Activated naive CD4-positive, alpha-beta T cell treated with anti-CD3 and anti-CD28 coated beads, Interleukin-2, amount 50 U/mL, for 24 hours (primary cell): ENCODE results near the gene C3orf20.
A peak's percentile ranks its signal among the peaks of the same experiment; 100 is the strongest.
"Not testable (repeated sequence)": the region's sequence is repeated elsewhere in the genome, so short reads cannot be mapped to it uniquely, and the experiment has no call there.

ENCODE experiments used
- H3K27ac Mint-ChIP-seq: one replicate; pipeline ENCODE4 v1.8.0; 2021; ENCODE audit warnings: mild to moderate bottlenecking, mixed read lengths
- H3K27me3 Mint-ChIP-seq: one replicate; pipeline ENCODE4 v1.8.0; 2021; ENCODE audit warnings: mixed read lengths
- H3K36me3 Mint-ChIP-seq: one replicate; pipeline ENCODE4 v1.8.0; 2021; ENCODE audit warnings: mixed read lengths
- H3K4me1 Mint-ChIP-seq: one replicate; pipeline ENCODE4 v1.8.0; 2021; ENCODE audit warnings: mixed read lengths
- H3K4me3 Mint-ChIP-seq: one replicate; pipeline ENCODE4 v1.8.0; 2021; ENCODE audit warnings: mild to moderate bottlenecking, mixed read lengths
- H3K9me3 Mint-ChIP-seq: one replicate; pipeline ENCODE4 v1.8.0; 2021; ENCODE audit warnings: mixed read lengths

The C3orf20 gene

DNA sequence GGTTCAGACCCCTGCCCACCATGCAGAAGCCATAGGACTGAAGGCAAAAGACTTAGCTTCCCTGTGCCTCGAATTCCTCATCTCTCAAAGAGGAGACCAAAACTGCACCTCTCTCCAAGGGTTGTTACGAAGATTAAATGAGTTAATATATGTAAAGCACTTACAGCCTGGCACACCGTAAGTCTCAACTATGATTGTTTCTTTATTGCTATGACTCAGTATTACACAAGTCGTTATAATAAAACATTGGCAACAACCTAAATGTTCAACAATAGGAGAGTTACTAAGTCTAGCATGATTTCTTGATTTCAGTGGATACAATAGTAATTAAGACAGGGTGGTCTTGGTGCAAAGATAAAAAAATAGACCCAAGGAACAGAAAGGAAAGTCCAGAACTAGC is 124.2 kb downstream of the C3orf20 start:
- Mint-ChIP-seq H3K9me3 (peaks cover 5% of the 10 kb centered on the region), H3K4me3 (no peak overlapping the region), H3K27ac (no peak overlapping the region), H3K27me3 (no peaks in the 10 kb centered on the region), H3K36me3 (no peaks in the 10 kb centered on the region), H3K4me1 (peaks cover 10% of the 10 kb centered on the region)

DNA sequence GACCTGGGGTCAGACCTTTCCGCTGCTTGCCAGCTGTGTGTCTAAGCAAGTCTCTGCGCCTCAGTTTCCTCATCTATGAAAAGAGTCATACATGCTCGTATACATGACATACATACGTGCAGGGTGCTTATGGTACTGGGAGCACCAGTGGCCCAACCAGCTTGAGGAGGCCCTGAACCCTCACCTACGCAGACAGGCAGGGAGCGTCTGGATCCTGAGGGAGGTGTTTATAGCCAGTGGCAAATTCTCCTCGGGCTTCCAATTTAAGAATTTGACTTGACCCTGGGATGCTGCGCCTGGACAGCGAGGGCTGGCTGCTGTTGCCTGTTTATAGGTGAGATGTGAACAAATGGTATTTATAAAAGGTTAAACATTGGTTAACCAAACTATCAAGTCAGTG is 126.1 kb downstream of the C3orf20 start:
- Mint-ChIP-seq H3K4me3 (no peak overlapping the region), H3K9me3 (peaks cover 5% of the 10 kb centered on the region), H3K4me1 (peaks cover 17% of the 10 kb centered on the region), H3K27me3 (peaks cover 3% of the 10 kb centered on the region), H3K27ac (no peak overlapping the region), H3K36me3 (no peaks in the 10 kb centered on the region)

DNA sequence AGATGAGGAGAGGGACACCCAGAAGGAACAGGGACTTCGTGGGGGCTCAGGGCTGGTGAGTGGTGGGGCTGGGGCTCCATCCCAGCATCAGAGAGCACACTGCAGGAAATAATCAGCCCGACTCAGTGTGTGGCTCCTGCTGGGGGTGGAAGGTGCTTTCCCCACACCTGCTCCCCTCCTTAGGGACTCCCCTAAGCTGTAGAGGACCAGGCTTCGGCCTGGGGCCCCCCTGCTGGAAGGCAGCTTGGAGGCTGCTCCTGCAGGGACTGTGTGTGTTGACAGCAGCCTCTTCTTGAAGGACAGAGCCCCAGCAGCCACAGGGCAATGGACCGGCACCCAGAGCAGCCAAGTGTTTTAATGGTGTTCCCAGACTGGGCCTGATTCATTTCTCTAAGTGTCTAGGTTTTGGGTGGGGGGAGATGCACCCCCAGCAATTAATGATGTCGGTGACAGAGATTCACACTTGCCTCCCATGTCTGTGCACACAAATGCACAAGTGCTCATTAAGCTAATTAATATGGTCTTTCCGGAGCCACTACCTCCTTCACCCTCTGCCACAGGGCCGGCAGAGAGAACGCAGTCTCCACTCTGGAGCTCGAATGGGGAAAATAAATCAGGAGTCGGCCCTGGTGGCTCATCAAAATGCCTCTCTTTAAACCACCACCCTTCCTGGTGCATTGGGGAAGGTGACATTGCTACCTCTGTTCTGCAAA is 126.9 kb downstream of the C3orf20 start:
- Mint-ChIP-seq H3K4me1 (peaks cover 17% of the 10 kb centered on the region), H3K27ac (no peak overlapping the region), H3K4me3 (no peak overlapping the region), H3K9me3 (peaks cover 5% of the 10 kb centered on the region), H3K36me3 (no peaks in the 10 kb centered on the region), H3K27me3 (peaks cover 3% of the 10 kb centered on the region)

DNA sequence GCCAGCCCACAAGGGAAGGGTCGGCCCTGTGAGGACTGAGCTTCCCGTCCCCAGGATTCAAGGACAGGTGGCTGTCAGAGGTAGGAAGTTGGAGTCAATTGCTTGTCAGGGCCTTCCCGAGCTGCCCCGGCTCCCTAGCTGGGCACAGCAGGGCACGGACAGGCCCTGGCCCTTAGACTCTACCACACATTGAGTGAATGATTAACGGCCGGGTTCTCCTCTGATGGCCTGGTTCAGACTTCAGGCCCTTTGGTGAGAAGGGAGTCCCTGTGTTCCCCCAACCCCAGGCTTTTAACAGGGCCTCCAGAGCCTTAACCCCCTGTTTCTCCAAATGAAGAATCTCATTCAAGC is 127.4 kb downstream of the C3orf20 start:
- H3K36me3 Mint-ChIP-seq: no peaks in the 10 kb centered on the region
- peaks cover 17% of the 10 kb centered on the region for H3K4me1 Mint-ChIP-seq
- no peak overlapping the region for H3K27ac Mint-ChIP-seq
- H3K27me3 Mint-ChIP-seq: peaks cover 3% of the 10 kb centered on the region
- no peak overlapping the region for H3K4me3 Mint-ChIP-seq
- peaks cover 5% of the 10 kb centered on the region for H3K9me3 Mint-ChIP-seq

DNA sequence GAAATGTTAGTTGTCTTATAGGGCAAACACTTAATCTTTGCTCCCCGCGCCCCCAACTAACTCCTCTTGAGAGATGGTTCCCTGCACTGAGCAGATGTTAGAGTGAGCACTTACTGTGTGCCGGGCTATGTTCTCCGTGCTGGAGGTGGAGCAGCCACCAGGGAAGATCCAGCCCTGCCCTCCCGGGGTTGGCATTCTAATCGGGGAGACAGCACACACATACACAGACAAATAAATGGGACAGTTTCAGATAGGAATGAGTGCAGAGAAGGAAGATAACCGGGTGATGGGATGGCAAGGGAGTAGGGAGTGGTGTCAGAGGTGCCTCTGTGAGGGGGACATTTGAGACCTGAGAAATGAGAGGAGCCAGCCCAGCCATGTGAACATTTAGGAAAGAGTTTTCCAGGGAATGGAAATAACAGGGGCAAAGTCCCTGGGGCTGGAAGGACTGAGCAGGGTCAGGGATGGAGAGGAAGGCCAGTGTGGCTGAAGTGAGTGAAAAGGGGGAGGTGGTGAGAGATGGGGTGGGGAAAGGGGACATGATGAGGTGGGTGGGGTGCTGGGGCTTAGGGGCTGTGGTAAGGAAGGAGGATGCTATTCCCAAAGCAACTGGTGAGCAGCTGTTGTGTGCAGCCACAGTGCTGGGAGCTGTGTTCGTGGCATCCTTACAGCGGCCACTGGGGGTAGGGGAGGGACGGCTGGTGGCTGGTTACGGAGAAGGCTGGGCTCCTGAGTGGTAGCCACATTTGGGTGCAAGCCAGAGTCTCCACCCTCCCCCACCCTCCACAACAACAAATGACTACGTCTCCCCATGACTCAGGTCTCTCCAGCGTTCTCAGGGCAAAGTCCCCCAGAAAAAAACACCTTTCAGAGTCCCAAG is 128.4 kb downstream of the C3orf20 start:
- Mint-ChIP-seq H3K4me3 (no peak overlapping the region), H3K4me1 (peaks cover 17% of the 10 kb centered on the region), H3K9me3 (peaks cover 5% of the 10 kb centered on the region), H3K27ac (no peak overlapping the region), H3K36me3 (no peaks in the 10 kb centered on the region), H3K27me3 (peaks cover 3% of the 10 kb centered on the region)

DNA sequence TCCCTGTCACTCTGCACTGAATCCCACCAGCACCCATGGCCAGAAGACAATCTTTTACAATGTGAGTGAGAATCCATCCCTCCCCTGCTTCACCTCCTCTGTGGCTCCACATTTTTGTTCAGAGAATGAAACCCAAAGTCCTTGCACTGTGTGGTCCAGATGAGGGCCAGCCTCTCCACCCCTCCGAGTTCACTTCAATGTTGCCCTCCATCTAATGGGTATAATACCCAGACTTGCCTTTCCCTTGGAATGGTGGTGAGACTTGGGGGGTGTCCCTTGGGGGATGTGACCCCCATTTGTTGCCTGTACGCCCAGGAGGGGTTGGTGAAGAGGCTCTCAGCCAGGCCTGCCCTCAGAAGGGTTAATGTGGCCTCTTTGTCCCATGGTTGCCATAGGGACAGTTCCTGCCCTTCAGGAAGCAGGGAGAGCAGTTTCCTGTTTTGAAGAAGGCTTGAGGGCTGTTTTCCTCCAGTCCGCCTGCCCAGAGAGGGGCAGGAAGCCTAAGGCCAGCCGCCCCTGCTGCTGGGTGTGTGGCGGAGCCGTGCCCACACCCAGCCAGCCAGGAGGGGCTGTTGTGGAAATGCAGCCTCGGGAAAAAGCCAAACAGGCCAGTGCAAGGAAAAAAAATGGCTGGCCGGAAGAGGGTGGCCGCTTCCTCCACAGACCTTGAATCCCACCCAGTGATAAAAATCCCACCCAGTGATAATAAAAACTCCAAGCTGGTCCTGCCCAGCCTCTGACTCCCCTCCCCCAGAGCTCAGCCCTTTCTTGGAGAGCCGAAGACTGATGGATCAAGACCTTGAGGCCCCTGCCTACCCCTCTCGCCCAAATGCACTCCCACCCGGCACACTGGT is 129.3 kb downstream of the C3orf20 start:
- peaks cover 10% of the 10 kb centered on the region for H3K27me3 Mint-ChIP-seq
- H3K9me3 Mint-ChIP-seq: peaks cover 4% of the 10 kb centered on the region
- no peaks in the 10 kb centered on the region for H3K36me3 Mint-ChIP-seq
- no peak overlapping the region for H3K4me3 Mint-ChIP-seq
- peaks cover 17% of the 10 kb centered on the region for H3K4me1 Mint-ChIP-seq
- no peak overlapping the region for H3K27ac Mint-ChIP-seq

DNA sequence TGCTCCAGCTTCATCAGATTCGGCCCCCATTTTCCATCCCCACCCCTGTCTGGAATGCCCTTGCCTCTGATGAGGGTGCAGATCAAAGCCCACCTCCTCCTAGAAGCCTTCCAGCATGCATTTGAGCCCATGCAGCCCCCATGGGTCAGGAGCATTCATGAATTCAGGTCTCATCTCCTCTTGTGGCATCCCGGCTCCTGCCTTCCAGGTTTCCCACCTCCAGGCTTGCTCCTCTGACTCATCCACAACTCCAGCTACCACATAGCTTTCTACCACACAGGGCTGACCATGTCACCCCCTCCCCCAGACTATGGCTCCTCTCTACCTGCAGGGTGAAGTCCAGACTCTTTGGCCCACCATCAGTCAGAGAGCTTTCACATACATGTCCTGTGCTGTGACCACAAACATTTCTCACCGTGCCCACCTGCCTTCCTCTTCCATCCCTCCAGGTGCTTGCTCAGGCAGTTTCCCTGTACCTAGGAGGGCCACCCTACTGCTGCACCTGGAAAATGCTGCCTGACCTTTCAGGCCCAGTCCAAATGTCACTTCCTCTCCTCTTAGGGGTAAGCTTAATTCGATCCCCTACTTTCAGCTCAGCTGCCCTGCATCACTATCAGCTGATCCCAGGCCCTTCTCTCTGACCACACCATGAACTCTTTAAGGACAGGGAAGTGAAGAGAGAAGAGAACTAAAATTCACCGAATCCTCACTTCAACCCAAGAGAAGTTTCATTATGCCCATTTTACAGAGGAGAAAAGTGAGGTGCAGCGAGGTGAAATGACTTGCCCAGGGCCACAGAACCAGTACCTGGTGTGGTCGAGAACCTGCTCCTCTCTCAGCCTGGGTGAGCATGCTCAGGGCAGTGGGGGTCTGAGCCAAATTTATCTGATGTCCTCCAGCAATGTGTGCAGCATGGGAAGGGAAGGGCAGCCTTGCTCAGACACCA is 130.2 kb downstream of the C3orf20 start:
- H3K27ac Mint-ChIP-seq: peak overlapping the region; percentile 47

DNA sequence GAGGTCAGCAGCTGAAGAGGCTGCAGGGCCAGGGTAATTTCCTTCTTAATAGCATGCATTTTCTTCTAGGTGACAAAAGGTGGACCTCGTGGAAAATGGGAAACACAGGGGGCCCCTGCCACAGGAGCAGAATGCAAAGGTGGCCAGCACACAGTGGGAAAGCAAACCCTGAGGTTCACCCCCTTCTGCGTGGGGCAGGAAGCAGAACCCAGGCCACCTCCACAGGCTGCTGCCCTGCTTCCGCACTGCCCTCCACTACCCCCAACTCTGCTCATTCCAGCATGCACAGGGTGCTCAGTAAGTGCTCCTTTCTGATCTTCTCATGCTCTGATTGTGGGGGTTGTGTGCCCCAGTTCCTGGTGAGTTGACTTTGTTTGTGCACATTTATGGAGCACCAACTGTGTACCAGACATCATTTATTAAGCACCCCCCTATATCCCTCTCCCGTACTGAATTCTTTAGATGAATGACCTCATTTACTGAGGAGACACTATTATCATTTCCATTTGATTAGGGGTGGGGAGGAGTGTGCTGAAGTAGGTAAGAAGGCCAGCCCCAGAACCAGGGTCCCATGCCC is 131.1 kb downstream of the C3orf20 start:
- Mint-ChIP-seq H3K4me3 (no peak overlapping the region), H3K4me1 (peaks cover 18% of the 10 kb centered on the region), H3K27ac (no peak overlapping the region), H3K9me3 (no peaks in the 10 kb centered on the region), H3K36me3 (no peaks in the 10 kb centered on the region), H3K27me3 (peaks cover 15% of the 10 kb centered on the region)

More for the DNA sequence above, 130.2 kb downstream of the C3orf20 start:
- peaks cover 14% of the 10 kb centered on the region for H3K27me3 Mint-ChIP-seq
- peaks cover 17% of the 10 kb centered on the region for H3K4me1 Mint-ChIP-seq
- no peaks in the 10 kb centered on the region for H3K9me3 Mint-ChIP-seq
- no peaks in the 10 kb centered on the region for H3K36me3 Mint-ChIP-seq
- H3K4me3 Mint-ChIP-seq: no peak overlapping the region

DNA sequence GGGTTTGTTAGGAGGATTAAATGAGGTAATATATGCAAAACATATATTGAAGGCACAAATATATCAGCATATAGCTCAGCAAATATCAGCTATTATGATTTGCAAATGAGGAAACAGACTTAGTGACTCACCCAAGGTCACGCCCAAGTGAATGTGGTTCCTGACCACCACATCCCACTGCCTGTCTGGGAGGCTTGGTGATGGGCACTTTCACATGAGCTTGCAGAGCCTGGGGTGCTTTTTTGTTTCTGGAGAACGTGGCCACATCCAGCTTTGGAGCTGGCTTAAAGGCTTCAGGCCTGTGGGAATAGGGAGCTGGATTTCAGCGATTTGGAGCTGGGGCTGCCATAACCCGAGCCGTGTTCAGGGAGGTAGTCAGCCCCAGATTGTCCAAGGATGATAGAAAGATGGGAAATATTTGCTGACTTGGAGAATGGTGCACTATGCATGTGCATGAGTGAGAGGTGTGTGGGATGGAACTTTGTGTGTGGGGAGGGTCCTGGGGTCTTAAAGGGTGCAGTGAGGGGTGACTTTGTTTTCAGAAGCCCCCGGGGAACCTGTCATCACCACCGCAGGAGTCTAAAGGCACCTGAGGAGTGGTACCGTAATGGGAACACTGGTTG is 131.8 kb downstream of the C3orf20 start:
- H3K4me1 Mint-ChIP-seq: peaks cover 23% of the 10 kb centered on the region
- peaks cover 19% of the 10 kb centered on the region for H3K27me3 Mint-ChIP-seq
- H3K27ac Mint-ChIP-seq: no peak overlapping the region
- H3K4me3 Mint-ChIP-seq: no peak overlapping the region
- no peaks in the 10 kb centered on the region for H3K9me3 Mint-ChIP-seq
- no peaks in the 10 kb centered on the region for H3K36me3 Mint-ChIP-seq

DNA sequence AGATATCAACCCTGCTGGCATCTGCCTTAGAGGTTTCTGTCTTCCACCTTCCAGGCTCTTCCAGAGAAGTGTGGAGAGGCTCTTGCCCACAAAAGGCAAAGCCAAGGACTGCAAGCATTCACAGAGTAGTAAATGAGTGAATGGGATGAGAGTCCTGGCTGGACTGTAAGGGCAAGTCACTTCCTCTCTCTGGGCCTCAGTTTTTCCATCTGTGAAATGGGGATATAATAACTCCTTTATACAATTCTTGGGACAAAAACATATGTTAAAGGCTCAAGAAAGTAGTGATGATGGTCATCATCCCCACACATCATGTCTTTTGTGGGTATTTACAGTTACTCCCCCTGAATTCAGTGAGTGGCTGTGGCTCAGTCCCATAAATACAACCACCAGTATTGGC is 133.1 kb downstream of the C3orf20 start:
- Mint-ChIP-seq H3K4me3 (no peak overlapping the region), H3K27me3 (peaks cover 30% of the 10 kb centered on the region), H3K9me3 (no peaks in the 10 kb centered on the region), H3K4me1 (peaks cover 22% of the 10 kb centered on the region), H3K36me3 (no peaks in the 10 kb centered on the region), H3K27ac (no peak overlapping the region)

DNA sequence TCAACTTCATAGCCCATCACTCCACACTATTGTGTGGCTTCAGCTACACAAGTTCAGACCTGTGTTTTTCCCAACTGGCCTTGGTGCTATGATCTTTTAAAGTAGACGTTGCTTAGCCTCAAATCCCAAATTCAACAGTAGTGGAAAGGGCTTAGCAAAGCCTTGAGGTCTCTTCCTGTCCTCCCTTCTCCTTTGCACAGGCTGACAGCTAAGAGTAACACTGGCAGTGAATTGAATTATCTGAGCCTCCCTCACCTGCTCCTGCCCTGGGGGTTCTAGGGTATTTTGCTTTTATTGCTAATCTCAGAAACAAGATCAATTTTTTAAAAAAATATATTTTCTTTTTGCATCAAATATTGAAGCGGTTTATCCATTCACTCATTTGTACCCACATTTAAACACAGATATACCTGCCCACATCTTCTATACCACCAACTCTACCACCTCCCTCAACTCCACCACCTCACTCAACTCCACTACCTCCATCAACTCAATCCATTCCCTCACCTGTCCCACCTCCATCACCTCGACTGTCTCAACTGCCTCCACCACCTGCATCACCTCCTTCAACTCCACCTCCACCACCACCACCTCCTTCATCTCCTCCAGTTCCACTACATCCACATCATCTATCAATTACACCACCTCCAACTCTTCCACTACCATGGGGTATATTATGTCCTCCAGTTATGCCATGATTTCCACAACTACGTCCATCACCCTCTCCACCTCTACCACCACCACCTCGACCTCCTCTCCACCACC is 133.7 kb downstream of the C3orf20 start:
- H3K4me1 Mint-ChIP-seq: peaks cover 17% of the 10 kb centered on the region
- no peaks in the 10 kb centered on the region for H3K36me3 Mint-ChIP-seq
- no peak overlapping the region for H3K27ac Mint-ChIP-seq
- H3K4me3 Mint-ChIP-seq: no peak overlapping the region
- peaks cover 36% of the 10 kb centered on the region for H3K27me3 Mint-ChIP-seq
- no peaks in the 10 kb centered on the region for H3K9me3 Mint-ChIP-seq

DNA sequence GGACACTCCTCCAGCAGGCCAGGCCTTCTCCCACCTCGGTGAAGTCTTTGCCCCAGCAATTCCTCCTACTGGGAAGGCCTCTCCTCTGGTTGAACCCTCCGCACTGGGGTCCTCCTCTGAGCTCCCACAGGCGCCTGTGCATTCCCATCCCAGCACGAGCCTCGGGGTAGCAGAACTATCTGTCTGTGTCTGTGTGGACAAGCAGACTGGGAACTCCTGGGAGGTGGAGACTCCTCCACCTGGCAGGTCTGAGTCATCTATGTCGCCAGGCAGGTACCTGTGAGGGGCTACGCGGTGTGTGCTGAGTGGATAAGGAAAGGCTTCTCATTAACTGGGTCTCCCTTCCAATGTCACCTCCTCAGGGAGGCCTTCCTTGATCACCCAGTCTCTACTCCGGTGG is 134.7 kb downstream of the C3orf20 start:
- not testable (repeated sequence) for H3K4me3 Mint-ChIP-seq, H3K27ac Mint-ChIP-seq, H3K9me3 Mint-ChIP-seq, H3K36me3 Mint-ChIP-seq
- Mint-ChIP-seq H3K4me1 (peaks cover 12% of the 10 kb centered on the region), H3K27me3 (peaks cover 36% of the 10 kb centered on the region)

DNA sequence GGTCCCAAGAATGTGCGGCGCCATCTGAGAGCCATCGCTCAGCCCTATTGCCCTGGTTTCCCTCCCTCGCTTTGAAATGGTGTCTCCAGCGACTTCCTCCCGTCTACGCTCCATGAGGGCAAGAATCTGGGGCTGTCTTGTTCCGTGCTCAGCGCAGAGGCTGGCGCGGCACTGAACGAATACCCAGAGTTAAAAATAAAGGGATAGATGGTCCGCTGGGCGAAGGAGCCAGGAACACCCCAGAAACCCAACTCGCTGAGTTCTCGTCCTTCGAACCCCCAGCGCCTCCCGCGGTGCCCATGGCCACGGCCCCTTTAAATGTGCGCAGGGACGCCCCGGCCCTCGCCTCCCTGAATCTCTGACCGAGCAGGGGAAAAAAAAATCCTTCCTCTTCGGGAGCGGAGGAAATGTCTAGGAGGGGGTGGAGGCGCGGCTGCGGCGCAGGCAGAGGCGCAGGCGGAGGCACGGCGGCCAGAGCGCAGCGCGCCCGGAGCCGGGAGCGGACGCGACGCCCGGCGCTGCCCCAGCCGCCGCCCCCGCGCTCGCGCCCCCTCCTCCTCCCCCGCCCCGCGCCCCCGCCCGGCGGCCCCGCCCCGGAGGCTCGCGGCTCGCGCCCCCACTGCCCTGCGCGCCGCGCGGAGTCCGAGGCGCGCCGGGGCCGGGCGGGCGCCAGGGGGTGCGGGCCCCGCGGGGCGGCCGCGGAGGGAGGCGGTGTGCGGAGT is 135.3 kb downstream of the C3orf20 start:
- H3K36me3 Mint-ChIP-seq: no peaks in the 10 kb centered on the region
- H3K4me1 Mint-ChIP-seq: peaks cover 7% of the 10 kb centered on the region
- no peak overlapping the region for H3K4me3 Mint-ChIP-seq
- no peaks in the 10 kb centered on the region for H3K9me3 Mint-ChIP-seq
- no peak overlapping the region for H3K27ac Mint-ChIP-seq
- H3K27me3 Mint-ChIP-seq: peaks cover 34% of the 10 kb centered on the region
